ENCODE measurements around the gene COL1A1.

DNA sequence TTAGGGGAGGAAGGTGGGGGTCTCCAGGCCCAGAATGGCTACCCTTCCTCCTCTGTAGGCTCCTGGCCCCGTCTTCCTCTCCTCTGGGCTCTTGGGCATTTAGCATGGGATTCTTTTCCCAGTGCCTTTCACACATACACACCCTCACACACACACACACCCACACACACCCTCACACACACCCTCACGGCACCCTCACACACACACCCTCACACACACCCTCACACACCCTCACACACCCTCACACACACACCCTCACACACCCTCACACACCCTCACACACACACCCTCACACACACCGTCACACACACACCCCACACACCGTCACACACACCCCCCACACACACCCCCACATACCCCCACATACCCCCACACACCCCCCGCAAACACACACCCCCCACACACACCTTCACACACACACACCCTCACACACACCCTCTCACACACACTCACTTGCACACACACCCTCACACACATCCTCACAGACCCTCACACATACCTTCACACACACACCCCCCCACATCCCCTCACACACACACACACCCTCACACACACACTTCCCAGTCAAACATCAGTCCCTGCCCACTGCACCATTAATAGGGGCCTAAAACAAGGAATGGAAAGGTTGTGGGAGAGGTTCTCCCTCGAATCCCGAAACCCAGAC lies 34.8 kb downstream of the COL1A1 start:
- TF ChIP-seq CTCF (IDR thresholded peaks at IDR 0.05) (no peak), EZH2 (IDR thresholded peaks at IDR 0.05) (no peak), EZH2phosphoT487 (IDR thresholded peaks at IDR 0.05) (no peak)

Measured in neural progenitor cell (in vitro differentiated cells).